ENCODE results near the gene HCN1.

HCN1 gene

GRCh38 chr5:45262061-45262590 lies 434.1 kb downstream of the HCN1 start:
- TF ChIP-seq, protein P1, sequence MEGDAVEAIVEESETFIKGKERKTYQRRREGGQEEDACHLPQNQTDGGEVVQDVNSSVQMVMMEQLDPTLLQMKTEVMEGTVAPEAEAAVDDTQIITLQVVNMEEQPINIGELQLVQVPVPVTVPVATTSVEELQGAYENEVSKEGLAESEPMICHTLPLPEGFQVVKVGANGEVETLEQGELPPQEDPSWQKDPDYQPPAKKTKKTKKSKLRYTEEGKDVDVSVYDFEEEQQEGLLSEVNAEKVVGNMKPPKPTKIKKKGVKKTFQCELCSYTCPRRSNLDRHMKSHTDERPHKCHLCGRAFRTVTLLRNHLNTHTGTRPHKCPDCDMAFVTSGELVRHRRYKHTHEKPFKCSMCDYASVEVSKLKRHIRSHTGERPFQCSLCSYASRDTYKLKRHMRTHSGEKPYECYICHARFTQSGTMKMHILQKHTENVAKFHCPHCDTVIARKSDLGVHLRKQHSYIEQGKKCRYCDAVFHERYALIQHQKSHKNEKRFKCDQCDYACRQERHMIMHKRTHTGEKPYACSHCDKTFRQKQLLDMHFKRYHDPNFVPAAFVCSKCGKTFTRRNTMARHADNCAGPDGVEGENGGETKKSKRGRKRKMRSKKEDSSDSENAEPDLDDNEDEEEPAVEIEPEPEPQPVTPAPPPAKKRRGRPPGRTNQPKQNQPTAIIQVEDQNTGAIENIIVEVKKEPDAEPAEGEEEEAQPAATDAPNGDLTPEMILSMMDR (conservative IDR thresholded peaks at IDR 0.05): no peak
- no peak overlapping the region for H3K27ac ChIP-seq

DNA sequence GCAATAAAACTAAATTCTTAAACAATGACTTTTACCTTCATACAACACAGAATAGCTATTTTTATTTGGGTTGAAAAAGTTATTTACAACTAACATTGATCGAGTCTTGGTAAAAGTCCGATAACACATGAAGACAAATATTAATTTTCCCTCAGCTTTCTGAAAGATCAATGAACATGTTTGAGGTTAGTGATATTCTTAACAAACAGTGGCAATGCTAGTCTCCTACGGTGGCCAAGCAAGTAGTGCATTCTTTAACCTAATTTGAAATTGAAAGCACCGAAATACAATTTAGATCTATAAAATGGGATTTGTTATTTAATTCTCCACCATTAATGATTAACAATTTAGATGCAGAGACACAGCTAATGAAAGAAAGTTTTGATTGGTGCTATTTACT lies 435.1 kb downstream of the HCN1 start:
- no peak overlapping the region for H3K27ac ChIP-seq
- TF ChIP-seq, protein P1 (conservative IDR thresholded peaks at IDR 0.05): no peak

GRCh38 chr5:45260292-45260691 lies 435.9 kb downstream of the HCN1 start:
- H3K27ac ChIP-seq: no peak overlapping the region
- TF ChIP-seq, protein P1 (conservative IDR thresholded peaks at IDR 0.05): no peak

DNA sequence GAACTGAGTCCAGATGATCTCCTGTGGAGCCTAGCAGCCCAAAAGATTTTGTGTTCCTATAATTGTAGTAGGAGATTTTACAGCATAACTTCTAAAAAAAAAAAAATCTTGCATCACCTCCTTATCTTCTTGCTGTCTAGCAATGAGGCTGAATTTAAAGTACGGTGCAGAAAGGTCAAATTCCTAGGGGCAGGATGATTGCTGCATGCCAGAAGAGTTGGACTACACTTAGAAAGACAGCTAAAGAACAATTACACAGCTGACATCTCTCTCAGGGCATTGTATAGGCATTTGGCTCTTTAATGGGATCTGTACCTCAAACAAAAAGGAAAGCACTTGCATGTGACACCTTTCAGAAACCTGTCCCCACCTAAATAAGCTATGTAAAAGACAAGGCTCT lies 443.2 kb downstream of the HCN1 start:
- H3K27ac ChIP-seq: no peak overlapping the region
- TF ChIP-seq, protein P1 (conservative IDR thresholded peaks at IDR 0.05): no peak

DNA sequence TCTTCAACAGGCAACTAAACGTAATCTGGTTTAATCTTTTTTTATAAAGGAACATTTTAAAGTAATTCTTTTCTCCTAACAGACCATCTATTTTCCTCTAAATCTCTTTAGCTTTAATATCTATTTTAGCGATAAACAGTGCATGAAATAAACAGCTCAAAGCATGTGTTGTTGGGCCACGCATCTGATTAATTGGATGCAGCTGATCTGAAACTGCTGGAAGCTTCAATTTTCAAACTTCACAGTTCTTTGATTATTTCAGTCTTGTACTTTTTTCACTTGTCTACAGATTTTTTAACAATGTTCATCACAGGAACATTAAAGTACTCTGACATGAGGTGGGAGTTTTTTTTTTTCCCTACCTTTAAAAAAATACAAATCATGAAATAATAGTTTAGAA lies 443.6 kb downstream of the HCN1 start:
- TF ChIP-seq, protein P1 (conservative IDR thresholded peaks at IDR 0.05): no peak
- no peak overlapping the region for H3K27ac ChIP-seq

DNA sequence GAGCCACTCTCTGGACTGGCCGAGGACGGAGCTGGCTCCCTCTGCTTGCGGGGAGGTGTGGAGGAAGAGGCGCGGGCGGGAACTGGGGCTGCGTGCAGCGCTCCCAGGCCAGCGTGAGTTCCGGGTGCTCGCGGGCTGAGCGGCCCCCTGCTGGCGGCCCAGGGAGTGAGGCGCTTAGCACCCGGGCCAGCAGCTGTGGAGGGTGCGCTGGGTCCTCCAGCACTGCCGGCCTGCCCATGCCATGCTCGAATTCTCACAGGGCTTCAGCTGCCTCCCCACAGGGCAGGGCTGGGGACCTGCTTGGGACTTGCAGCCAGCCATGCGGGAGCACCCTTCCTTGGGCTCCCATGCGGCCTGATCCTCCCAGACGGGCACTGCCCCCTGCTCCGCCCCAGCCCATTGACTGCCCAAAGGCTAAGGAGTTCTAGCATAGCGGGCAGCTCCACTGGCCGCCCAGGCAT lies 470.6 kb downstream of the HCN1 start:
- no peak overlapping the region for H3K27ac ChIP-seq
- TF ChIP-seq, protein P1 (conservative IDR thresholded peaks at IDR 0.05): no peak

DNA sequence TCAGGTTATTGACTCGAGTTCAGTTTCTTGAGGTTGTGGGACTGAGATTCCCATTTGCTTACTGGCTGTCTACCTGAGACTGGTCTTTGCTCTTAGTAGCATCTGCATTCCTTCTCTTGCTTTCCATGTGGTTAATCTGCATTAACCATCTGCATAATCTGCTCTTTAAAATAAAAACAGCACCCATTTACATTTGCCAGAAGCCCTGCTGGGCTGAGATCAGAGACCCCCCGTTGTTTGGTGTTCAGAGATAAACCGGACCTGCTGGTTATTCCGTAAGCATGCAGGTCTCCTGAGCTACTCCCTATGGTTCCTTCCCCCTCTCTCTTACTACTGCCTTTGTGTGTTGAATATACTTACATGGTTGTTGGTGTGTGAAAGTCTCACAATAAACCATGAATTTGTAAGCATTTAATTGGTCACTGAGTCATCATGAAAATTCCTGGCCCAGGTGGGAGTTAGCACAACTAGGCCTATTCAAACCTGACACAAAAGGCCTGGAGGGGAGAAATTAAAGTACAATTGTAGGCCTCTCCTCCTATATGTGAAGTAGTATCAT lies 490.7 kb downstream of the HCN1 start:
- no peak overlapping the region for H3K27ac ChIP-seq
- TF ChIP-seq, protein P1 (conservative IDR thresholded peaks at IDR 0.05): no peak
